GM18517 (cell line): ENCODE results near the gene XYLT2.

Experiments
- ATAC-seq: cut with Tn5 transposase; IDR thresholded peaks from one replicate; pipeline ENCODE4 v1.9.1; 2021; ENCODE audit warnings: mild to moderate bottlenecking, moderate library complexity; ENCODE audit not compliant: unreplicated experiment

The XYLT2 gene

GRCh38 chr17:50348522-50349242, 2.8 kb downstream of the XYLT2 start:
- ATAC-seq, result no peak

- ATAC-seq, result no peak
These were observed 3.3 kb downstream of the XYLT2 start for GRCh38 chr17:50349243-50349600.

GRCh38 chr17:50350733-50351132, 4.8 kb downstream of the XYLT2 start:
- ATAC-seq, result no peak

- no peak for ATAC-seq
These were observed 6.3 kb downstream of the XYLT2 start for GRCh38 chr17:50352072-50352692.

- no peak for ATAC-seq
These were observed 7.0 kb downstream of the XYLT2 start for GRCh38 chr17:50352693-50353599.

- ATAC-seq, result no peak
These were observed 7.8 kb downstream of the XYLT2 start for GRCh38 chr17:50353600-50354195.

- no peak for ATAC-seq
These were observed 8.3 kb downstream of the XYLT2 start for GRCh38 chr17:50354198-50354597.

- ATAC-seq, result no peak
These were observed 8.8 kb downstream of the XYLT2 start for GRCh38 chr17:50354776-50355175.

GRCh38 chr17:50355336-50355700, 9.4 kb downstream of the XYLT2 start:
- no peak for ATAC-seq

- ATAC-seq, result no peak
These were observed 9.9 kb downstream of the XYLT2 start for GRCh38 chr17:50355701-50356341.

- ATAC-seq, result no peak
These were observed 10.5 kb downstream of the XYLT2 start for GRCh38 chr17:50356418-50356817.

- no peak for ATAC-seq
These were observed 11.1 kb downstream of the XYLT2 start for GRCh38 chr17:50356892-50357510.

GRCh38 chr17:50358177-50358576, 12.3 kb downstream of the XYLT2 start:
- no peak for ATAC-seq

- ATAC-seq, result no peak
These were observed 13.2 kb downstream of the XYLT2 start for GRCh38 chr17:50359005-50359699.

- ATAC-seq, result no peak
These were observed 14.1 kb downstream of the XYLT2 start for GRCh38 chr17:50359998-50360461.

- no peak for ATAC-seq
These were observed 14.7 kb downstream of the XYLT2 start for GRCh38 chr17:50360486-50361115.

- ATAC-seq, result no peak
These were observed 15.9 kb downstream of the XYLT2 start for GRCh38 chr17:50361561-50362480.

- no peak for ATAC-seq
These were observed 16.7 kb downstream of the XYLT2 start for GRCh38 chr17:50362661-50363060.
